ENCODE data around the gene LRP3.

DNA sequence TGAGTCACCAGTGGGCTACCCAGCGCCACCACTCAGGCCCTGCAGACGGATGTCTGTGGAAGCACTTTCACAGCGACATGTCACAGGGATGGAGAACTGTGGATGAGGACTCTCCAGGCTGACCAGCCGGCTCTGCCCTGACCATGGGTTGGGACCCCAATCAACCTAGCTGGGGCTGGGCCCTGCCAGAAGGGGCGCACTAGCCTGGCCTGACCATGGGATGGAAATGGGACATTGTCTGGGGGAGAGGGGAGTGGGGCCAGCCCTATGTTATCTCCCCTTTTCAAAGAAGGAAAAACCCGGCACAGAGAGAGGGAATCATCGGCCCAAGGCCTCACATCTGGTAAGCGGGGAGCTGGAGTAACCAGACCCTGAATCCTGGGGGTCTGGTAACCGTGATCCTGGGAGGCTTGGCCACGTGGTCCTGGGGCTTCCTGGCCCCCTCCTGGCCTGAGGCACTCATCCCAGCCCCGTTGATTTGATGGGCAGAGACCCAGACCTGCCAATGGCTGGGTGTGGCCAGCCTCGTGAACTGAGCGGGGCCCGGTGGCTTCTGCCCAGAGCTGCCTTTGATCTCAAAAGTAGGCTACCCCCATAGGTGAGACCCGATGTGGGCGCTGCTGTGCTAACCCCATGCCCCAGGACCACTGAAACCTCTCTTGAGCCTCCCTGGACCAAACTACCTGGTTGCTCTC is 42.7 kb downstream of the LRP3 start:
- TF ChIP-seq CTCF (IDR thresholded peaks at IDR 0.05; ENCODE audit: low read length) = no peak
- no peak for TF ChIP-seq EZH2 (IDR thresholded peaks at IDR 0.05; ENCODE audit: borderline replicate concordance, low read length)
